ENCODE results near the gene ATG2B. TPM values are rescaled to one million over a fixed set of nuclear protein-coding genes. Genes with fewer than 3 reads are reported as not detected.

ATG2B gene
- total and polyA plus RNA-seq, 2 of the 4 experiments (the other 2 are of a cell fraction) = 6.9 to 22.0 TPM

DNA sequence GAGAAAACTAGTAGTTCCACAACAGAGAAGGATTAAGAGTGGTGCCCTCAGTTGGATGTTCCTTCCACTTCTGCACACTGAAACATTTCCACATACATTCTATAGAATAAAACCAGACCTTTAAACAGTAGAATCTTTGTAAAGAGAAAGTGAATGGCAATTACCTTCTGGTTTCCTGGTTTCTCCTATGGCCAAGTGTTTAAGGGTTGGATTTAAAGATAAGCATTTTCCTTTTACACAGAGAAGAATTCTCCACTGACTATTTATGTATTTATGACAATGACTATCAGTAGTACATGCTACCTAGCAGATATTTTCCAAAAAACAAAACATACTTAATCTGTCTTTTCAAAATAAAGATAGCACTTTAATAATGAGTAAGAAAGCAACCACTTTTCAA lies 3.2 kb downstream of the ATG2B start:
- Histone ChIP-seq H3K14ac (replicated peaks; ENCODE audit: low read depth, low read length) (no peak overlapping the region), H4K20me1 (ENCODE audit: insufficient read depth, low read length) (peaks cover 19% of the 10 kb centered on the region; the same call in 1 of the 2 replicates), H4K5ac (ENCODE audit: low read depth, low read length) (no peak overlapping the region), H3K9me3 (ENCODE audit: control insufficient read depth, insufficient read depth, low read length) (no peaks in the 10 kb centered on the region), H2BK5ac (ENCODE audit: low read depth, low read length, poor library complexity, severe bottlenecking) (no peak overlapping the region), H2BK120ac (ENCODE audit: low read depth, low read length) (no peak overlapping the region), H2BK20ac (ENCODE audit: low read depth, low read length) (no peak overlapping the region), H2AFZ (replicated peaks; ENCODE audit: low read length, poor library complexity) (no peak overlapping the region), H3K27me3 (ENCODE audit: control insufficient read depth, insufficient read depth, low read length) (no peaks in the 10 kb centered on the region), H3K27ac (ENCODE audit: insufficient read depth, low read length) (no peak overlapping the region), H3K18ac (ENCODE audit: low read depth, low read length) (no peak overlapping the region), H4K8ac (ENCODE audit: low read depth in 2 of 2, low read length in 2 of 2) (no peak overlapping the region), H4K91ac (ENCODE audit: insufficient read depth, low read depth, low read length) (no peak overlapping the region), H3K4me3 (ENCODE audit: insufficient read depth, low read depth, low read length) (no peak overlapping the region), H3K9me1 (ENCODE audit: insufficient read depth, low read length) (peaks cover 6% of the 10 kb centered on the region), H2BK15ac (ENCODE audit: low read depth, low read length) (no peak overlapping the region), H3K23ac (ENCODE audit: low read depth, low read length) (no peak overlapping the region), H3K9ac (ENCODE audit: low read depth, low read length) (no peak overlapping the region), H3K4me1 (ENCODE audit: control insufficient read depth, insufficient read depth, low read length) (peaks cover 6% of the 10 kb centered on the region), H2AK9ac (replicated peaks; ENCODE audit: low read depth, low read length, poor library complexity) (no peak overlapping the region), H3K36me3 (ENCODE audit: control insufficient read depth, insufficient read depth, low read length) (no peaks in the 10 kb centered on the region), H2AK5ac (ENCODE audit: low read depth, low read length) (no peak overlapping the region), H3K79me1 (ENCODE audit: low read depth in 1 of 2, low read length in 2 of 2) (peaks cover 21 to 59% of the 10 kb centered on the region in 2 experiments), H3K4me2 (ENCODE audit: low read depth, low read length) (no peak overlapping the region), H3K56ac (ENCODE audit: extremely low read depth, insufficient read depth, low read length) (no peak overlapping the region), H3K4ac (ENCODE audit: low read depth, low read length) (no peak overlapping the region)
- no TSS peak for BruUV-seq (replicated peaks)
- POLR2A ChIA-PET (ENCODE audit: unreplicated experiment) = no interaction called here
- CTCF ChIA-PET = no interaction called here
- no peak for TF ChIP-seq CEBPB (IDR thresholded peaks at IDR 0.05; ENCODE audit: low read depth, low read length)
- TF ChIP-seq, protein P1, sequence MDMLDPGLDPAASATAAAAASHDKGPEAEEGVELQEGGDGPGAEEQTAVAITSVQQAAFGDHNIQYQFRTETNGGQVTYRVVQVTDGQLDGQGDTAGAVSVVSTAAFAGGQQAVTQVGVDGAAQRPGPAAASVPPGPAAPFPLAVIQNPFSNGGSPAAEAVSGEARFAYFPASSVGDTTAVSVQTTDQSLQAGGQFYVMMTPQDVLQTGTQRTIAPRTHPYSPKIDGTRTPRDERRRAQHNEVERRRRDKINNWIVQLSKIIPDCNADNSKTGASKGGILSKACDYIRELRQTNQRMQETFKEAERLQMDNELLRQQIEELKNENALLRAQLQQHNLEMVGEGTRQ (IDR thresholded peaks at IDR 0.05; ENCODE audit: low read depth, low read length) = no peak
- TF ChIP-seq, protein P2, sequence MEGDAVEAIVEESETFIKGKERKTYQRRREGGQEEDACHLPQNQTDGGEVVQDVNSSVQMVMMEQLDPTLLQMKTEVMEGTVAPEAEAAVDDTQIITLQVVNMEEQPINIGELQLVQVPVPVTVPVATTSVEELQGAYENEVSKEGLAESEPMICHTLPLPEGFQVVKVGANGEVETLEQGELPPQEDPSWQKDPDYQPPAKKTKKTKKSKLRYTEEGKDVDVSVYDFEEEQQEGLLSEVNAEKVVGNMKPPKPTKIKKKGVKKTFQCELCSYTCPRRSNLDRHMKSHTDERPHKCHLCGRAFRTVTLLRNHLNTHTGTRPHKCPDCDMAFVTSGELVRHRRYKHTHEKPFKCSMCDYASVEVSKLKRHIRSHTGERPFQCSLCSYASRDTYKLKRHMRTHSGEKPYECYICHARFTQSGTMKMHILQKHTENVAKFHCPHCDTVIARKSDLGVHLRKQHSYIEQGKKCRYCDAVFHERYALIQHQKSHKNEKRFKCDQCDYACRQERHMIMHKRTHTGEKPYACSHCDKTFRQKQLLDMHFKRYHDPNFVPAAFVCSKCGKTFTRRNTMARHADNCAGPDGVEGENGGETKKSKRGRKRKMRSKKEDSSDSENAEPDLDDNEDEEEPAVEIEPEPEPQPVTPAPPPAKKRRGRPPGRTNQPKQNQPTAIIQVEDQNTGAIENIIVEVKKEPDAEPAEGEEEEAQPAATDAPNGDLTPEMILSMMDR (conservative IDR thresholded peaks at IDR 0.05; ENCODE audit: low read depth, low read length) = no peak
- no peak for TF ChIP-seq POLR2A (IDR thresholded peaks at IDR 0.05; ENCODE audit: low read depth, low read length)
- TF ChIP-seq RAD21 (IDR thresholded peaks at IDR 0.05; ENCODE audit: low read length) = no peak
- TF ChIP-seq NFE2L2 (IDR thresholded peaks at IDR 0.05; ENCODE audit: low read depth, low read length) = no peak
- no peak for TF ChIP-seq RFX5 (IDR thresholded peaks at IDR 0.05; ENCODE audit: low read depth, low read length)
- no peak for TF ChIP-seq BHLHE40 (IDR thresholded peaks at IDR 0.05; ENCODE audit: low read depth, low read length)
- TF ChIP-seq MXI1 (IDR thresholded peaks at IDR 0.05; ENCODE audit: borderline replicate concordance, low read depth, low read length) = no peak
- no peak for TF ChIP-seq MAFK (IDR thresholded peaks at IDR 0.05; ENCODE audit: low read depth, low read length)
- TF ChIP-seq MAZ (IDR thresholded peaks at IDR 0.05; ENCODE audit: borderline replicate concordance, low read depth, low read length) = no peak
- no peak for TF ChIP-seq CHD1 (IDR thresholded peaks at IDR 0.05; ENCODE audit: low read depth, low read length)
- TF ChIP-seq RCOR1 (IDR thresholded peaks at IDR 0.05; ENCODE audit: insufficient replicate concordance, low read length) = no peak
- TF ChIP-seq FOS (IDR thresholded peaks at IDR 0.05; ENCODE audit: low read depth, low read length) = no peak
- TF ChIP-seq, protein P3, sequence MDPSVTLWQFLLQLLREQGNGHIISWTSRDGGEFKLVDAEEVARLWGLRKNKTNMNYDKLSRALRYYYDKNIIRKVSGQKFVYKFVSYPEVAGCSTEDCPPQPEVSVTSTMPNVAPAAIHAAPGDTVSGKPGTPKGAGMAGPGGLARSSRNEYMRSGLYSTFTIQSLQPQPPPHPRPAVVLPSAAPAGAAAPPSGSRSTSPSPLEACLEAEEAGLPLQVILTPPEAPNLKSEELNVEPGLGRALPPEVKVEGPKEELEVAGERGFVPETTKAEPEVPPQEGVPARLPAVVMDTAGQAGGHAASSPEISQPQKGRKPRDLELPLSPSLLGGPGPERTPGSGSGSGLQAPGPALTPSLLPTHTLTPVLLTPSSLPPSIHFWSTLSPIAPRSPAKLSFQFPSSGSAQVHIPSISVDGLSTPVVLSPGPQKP (IDR thresholded peaks at IDR 0.05; ENCODE audit: borderline replicate concordance, low read depth, low read length) = no peak
- no peak for ATAC-seq (ENCODE audit: low read depth)
- in situ Hi-C loops (cut with MboI; ENCODE audit: low sequenced_read_pairs) = no loop called here
- intact Hi-C loops (cut with micrococcal nuclease) = loop anchor here (5.0 kb wide), 1 partner anchor 62 kb away; no protein-coding TSS in a partner anchor
- no peak for DNase-seq
- dilution Hi-C loops (cut with HindIII; ENCODE audit: low sequenced_read_pairs, unreplicated experiment) = no loop called here

All from IMR-90 (cell line).